ENCODE results near the gene ITGB3.
A peak's percentile ranks its signal among the peaks of the same experiment; 100 is the strongest.
"Not testable (repeated sequence)": the region's sequence is repeated elsewhere in the genome, so short reads cannot be mapped to it uniquely, and the experiment has no call there.

The ITGB3 gene

DNA sequence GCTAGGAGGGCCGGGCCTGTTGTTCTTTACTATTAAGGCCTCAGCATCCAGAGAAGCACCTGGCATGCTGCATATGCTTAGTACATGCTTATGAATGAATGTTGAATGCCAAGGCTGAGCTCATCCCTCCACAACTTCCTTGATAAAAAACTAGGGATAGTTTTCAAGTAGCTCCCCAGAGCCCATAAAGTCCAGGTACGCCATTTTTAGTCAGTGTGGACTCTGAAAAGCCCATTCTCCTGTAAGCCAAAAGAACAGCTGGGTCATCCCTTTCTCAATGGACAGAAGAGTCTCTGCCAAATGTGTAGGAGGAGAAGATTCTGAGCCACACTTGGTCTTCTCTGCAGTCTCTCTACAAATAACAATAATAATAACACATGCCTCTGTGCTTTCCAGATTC, 8.9 kb upstream of the ITGB3 start:
- no peak for DNase-seq (ENCODE audit: low read depth)

GRCh38 chr17:47246120-47246519, 7.5 kb upstream of the ITGB3 start:
- no peak for DNase-seq (ENCODE audit: low read depth)

DNA sequence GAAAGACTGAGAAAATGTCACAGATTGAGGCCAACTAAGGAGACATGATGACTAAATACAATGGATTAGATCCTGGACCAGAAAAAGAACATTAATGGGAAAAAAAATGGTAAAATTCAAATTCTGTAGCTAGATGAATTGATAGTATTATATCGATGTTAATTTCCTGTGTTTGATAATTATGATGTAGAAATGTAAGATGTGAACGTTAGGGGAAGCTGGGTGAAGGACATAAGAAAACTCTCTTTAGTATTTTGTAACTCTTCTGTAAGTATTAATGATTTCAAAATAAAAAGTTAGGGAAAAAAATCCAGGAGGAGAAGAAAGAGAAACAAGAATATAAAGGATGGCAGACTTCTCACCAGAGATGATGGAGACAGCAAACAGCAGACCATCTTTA, 2.8 kb upstream of the ITGB3 start:
- no peak for DNase-seq (ENCODE audit: low read depth)

GRCh38 chr17:47251421-47251940, 2.1 kb upstream of the ITGB3 start:
- no peak for DNase-seq (ENCODE audit: low read depth)

GRCh38 chr17:47252209-47252608, 1.4 kb upstream of the ITGB3 start:
- DNase-seq (ENCODE audit: low read depth), result peak; percentile 43

- DNase-seq (ENCODE audit: low read depth), result no peak
Measured at GRCh38 chr17:47252766-47253512, 688 bp upstream of the ITGB3 start.

- no peak for DNase-seq (ENCODE audit: low read depth)
Measured at GRCh38 chr17:47254403-47254943, 846 bp downstream of the ITGB3 start.

GRCh38 chr17:47257651-47258339, 4.2 kb downstream of the ITGB3 start:
- DNase-seq (ENCODE audit: low read depth), result peak; percentile 88

GRCh38 chr17:47262586-47262985, 9.0 kb downstream of the ITGB3 start:
- no peak for DNase-seq (ENCODE audit: low read depth)

DNA sequence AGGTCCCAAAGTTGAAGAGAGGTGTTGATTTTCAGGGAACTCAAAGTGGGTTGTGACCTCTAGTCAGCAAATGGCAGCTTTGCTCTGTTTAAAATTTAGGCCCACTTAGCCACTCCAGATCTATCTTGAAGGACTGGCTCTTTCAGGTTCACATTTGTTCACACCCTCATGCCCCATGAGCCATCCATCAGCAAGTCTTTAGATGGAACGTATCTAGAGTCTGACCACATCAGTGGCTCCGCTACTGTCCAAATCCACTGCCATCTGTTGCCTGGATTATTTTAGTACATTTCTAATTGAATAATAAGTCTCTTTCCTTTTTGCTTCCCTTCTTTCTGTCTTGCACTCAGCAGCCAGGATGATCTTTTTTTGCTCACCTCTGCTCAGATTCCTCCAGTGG, 10.5 kb downstream of the ITGB3 start:
- DNase-seq (ENCODE audit: low read depth), result no peak

DNA sequence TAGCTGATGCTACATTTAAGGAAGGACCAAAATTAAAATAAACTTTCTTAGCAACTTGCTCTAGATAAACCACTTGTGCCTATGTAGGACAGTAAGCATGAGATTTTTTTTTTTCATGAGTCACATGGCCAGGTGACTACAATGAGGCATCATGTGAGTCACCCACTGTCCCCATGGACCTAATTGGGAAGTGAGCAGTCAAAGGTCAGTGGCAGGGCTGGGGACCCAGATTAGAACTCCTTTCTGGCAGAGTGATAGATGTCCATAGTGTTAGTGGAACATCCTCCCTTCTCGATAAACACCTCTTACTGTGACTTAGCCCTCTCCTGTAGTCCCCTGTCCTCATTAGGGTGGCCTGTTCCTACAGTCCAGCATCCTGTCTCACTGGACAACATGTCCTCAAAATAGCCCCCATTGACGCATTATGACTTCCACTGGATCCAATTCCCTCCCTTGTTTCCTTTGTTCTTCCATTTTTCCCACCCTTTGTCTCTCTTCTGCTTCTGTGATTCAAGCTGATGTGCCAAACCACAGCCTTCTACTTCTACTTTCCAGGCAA, 12.4 kb downstream of the ITGB3 start:
- DNase-seq (ENCODE audit: low read depth), result peak; percentile 54

- DNase-seq (ENCODE audit: low read depth), result no peak
Measured at GRCh38 chr17:47266782-47267181, 13.2 kb downstream of the ITGB3 start.

GRCh38 chr17:47267354-47267828, 13.8 kb downstream of the ITGB3 start:
- DNase-seq (ENCODE audit: low read depth), result peak; percentile 95

- not testable (repeated sequence) for DNase-seq (ENCODE audit: low read depth)
Measured at GRCh38 chr17:47268964-47269363, 15.3 kb downstream of the ITGB3 start.

DNA sequence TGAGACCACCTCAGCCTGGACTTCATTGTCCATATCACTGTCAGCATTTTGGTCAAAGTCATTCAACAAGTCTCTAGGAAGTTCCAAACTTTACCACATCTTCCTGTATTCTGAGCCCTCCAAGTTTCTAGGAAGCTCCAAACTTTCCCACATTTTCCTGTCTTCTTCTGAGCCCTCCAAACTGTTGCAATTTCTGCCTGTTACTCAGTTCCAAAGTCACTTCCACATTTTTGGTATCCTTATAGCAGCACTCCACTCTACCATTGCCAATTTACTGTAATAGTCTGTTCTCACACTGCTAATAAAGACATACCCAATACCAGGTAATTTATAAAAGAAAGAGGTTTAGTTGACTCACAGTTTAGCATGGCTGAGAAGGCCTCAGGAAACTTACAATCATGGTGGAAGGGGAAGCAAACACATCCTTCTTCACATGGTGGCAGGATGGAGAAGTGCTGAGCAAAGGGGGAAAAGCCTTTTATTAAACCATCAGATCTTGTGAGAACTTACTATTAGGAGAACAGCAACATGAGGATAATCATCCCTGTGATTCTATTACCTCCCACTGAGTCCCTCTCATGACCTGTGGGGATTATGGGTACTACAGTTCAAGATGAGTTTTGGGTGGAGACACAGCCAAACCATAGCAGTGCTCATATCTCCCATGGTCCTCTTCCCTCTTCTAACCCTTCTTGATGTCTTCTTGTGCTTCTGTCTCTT, 16.1 kb downstream of the ITGB3 start:
- DNase-seq (ENCODE audit: low read depth), result not testable (repeated sequence)

DNA sequence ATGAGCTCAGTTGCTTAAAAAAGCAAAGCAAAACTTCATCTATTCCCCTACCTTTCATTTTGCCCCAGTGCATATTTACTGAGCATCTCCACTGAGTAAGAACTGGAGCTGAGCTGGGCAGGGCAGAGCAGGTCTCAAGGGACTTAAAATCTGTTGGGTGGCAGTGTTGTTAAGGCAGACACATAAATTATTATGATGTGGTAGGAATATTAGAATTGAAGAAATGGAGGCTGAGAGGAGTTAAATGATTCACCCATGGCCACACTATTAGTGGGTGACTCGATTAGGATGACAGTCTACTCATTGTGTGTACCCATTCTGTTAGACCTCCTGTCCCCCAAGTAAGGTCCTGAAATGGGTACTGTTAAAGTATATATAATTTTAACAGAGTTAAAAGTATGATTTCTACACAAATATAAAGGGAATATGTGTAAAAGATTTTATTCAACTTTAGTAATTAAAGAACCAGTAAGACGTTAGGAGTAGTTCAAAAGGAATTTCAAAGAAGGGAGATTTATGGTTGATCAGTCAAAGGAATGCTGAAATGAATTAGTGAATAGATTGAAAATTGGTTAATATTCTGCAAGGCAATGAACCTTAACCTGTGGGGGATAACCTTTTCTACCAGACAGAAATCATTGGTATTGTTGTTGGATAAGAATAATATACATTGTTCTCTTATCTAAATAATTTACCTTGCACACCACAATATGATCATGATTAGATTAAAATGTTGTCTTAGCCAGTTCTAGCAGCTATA, 17.5 kb downstream of the ITGB3 start:
- no peak for DNase-seq (ENCODE audit: low read depth)

GRCh38 chr17:47272491-47272890, 18.9 kb downstream of the ITGB3 start:
- no peak for DNase-seq (ENCODE audit: low read depth)

DNA sequence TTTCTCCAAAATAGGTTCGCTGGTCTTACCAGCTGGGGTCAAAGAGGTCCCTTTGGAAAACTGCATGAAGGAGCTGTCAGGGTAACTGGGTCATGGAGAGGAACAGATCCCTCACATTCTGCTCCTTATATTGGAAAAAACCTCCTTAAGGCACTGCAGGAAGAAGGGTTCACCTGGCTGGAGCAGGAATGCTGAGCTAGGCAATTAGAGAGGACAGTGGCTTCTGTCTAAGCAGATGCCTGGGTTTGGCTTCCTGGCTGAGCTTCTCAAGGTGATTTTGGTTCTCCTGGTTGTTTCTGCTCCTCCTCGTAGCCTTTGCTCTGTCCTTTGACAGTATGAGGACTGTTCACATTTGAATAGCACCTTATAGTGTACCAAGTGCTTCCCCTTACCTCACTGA, 19.6 kb downstream of the ITGB3 start:
- DNase-seq (ENCODE audit: low read depth), result no peak

DNA sequence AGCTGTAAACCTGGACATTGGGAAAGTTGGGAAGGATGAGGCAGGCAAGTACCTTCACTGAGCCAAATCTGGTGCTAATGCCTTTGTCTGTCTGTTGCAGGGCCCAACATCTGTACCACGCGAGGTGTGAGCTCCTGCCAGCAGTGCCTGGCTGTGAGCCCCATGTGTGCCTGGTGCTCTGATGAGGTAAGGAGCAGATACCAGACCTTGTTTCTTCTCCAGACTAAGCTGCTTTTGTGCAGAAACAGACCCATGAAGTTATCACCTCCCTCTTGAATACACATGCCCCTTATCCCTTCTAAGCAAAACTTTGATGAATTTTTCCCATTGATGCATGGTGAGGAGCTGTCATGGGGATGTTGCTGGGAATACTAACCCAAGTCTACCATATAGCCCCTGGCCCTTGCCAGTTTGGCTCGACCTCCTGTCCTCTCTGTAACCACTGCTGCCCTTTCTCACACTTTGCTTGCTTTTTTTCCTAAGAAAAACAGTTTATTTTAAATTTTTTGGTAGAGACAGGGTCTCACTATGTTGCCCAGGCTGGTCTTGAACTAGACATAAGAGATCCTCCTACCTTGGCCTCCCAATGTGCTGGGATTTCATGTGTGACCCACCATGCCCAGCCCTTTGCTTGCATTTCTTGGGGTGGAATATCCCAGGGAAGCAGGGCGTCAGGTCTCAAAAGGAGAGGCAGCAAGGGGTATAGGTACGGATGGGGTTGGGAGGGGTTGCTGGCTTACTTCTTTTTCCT, 20.9 kb downstream of the ITGB3 start:
- DNase-seq (ENCODE audit: low read depth), result no peak

DNA sequence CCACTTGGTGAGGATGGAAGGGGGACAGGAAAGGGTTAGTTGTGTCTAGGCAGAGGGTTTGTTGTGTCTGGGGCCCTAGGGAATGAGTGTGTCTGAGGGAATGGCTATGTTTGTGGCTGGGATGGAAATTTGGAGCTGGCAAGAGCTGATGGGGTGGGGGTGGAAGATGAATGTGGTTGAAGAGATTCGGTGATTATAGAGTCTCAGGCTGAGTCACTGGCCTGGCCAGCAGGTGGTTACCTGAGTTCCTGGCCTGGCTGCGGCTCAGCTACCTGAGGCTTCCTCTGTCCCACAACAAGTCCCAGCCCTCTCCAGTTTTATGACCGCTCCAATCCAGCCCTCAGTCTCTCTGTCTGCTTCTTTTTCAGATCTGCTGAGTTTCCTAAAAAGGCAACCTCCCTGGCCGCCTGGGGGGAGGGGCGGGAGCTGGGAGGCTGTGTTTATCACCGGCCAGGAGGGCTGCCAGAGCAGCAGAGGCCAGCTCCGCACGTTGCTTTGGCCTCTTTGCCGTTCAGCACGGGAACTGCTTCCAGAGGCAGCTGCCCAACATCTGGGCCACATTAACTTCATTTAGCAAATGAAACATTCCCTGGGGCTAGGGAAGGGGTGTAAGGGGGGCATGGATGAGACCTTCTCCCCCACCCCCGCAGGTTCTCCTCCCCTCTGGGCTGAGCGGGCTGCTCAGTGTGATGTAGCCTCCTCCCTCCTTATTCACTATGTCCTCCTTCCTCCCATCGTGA, 21.8 kb downstream of the ITGB3 start:
- DNase-seq (ENCODE audit: low read depth), result peak; percentile 92
